Measurements from ENCODE around the gene TPSG1.

GRCh38 chr16:1193825-1194581 lies 31.1 kb downstream of the TPSG1 start:
- no peak for TF ChIP-seq CTCF (IDR thresholded peaks at IDR 0.05; ENCODE audit: low read length)
- TF ChIP-seq EZH2 (IDR thresholded peaks at IDR 0.05; ENCODE audit: borderline replicate concordance, low read length) = no peak
